ENCODE measurements around the gene CSF3R. TPM values are rescaled to one million over a fixed set of nuclear protein-coding genes. Genes with fewer than 3 reads are reported as not detected.

Gene CSF3R
- polyA plus RNA-seq, 1 donor from 2014 or later = not detected

- Histone ChIP-seq H3K4me2 (ENCODE audit: low read length) (no peak overlapping the region), H3K79me2 (replicated peaks; ENCODE audit: insufficient read depth, low read length) (peaks cover 9% of the 10 kb centered on the region), H2AFZ (ENCODE audit: low read depth, low read length) (no peak overlapping the region), H3K36me3 (ENCODE audit: insufficient read depth, low read length) (no peaks in the 10 kb centered on the region), H4K20me1 (ENCODE audit: insufficient read depth) (no peaks in the 10 kb centered on the region), H3K4me3 (ENCODE audit: low read length) (no peak overlapping the region), H3K9me3 (ENCODE audit: low read length) (no peaks in the 10 kb centered on the region), H3F3A (ENCODE audit: insufficient read depth, low read length, poor library complexity, severe bottlenecking) (no peaks in the 10 kb centered on the region), H3K9me2 (ENCODE audit: insufficient read depth, low read length) (no peaks in the 10 kb centered on the region), H3K9ac (ENCODE audit: low read length) (no peak overlapping the region), H3K27ac (ENCODE audit: low read length) (no peak overlapping the region), H3K27me3 (ENCODE audit: insufficient read depth, low read depth, low read length) (no peaks in the 10 kb centered on the region)
- TF ChIP-seq REST (IDR thresholded peaks at IDR 0.05; ENCODE audit: borderline replicate concordance) = no peak
Measured at GRCh38 chr1:36453600-36454388, 28.9 kb downstream of the CSF3R start.

- no peaks in the 10 kb centered on the region for H3K27me3 ChIP-seq (ENCODE audit: insufficient read depth, low read depth, low read length)
- H3F3A ChIP-seq (ENCODE audit: insufficient read depth, low read length, poor library complexity, severe bottlenecking) = no peaks in the 10 kb centered on the region
- H3K4me2 ChIP-seq (ENCODE audit: low read length) = no peak overlapping the region
- no peak overlapping the region for H3K9ac ChIP-seq (ENCODE audit: low read length)
- no peaks in the 10 kb centered on the region for H3K36me3 ChIP-seq (ENCODE audit: insufficient read depth, low read length)
- H3K4me3 ChIP-seq (ENCODE audit: low read length) = no peak overlapping the region
- peaks cover 9% of the 10 kb centered on the region for H3K79me2 ChIP-seq (replicated peaks; ENCODE audit: insufficient read depth, low read length)
- H4K20me1 ChIP-seq (ENCODE audit: insufficient read depth) = no peaks in the 10 kb centered on the region
- no peaks in the 10 kb centered on the region for H3K9me2 ChIP-seq (ENCODE audit: insufficient read depth, low read length)
- H3K27ac ChIP-seq (ENCODE audit: low read length) = no peak overlapping the region
- TF ChIP-seq SMC3 (conservative IDR thresholded peaks at IDR 0.05; ENCODE audit: poor library complexity) (no peak), RAD21 (conservative IDR thresholded peaks at IDR 0.05) (no peak), EZH2 (IDR thresholded peaks at IDR 0.05; ENCODE audit: borderline replicate concordance, insufficient read depth, low read length, poor library complexity, severe bottlenecking) (no peak), MXI1 (conservative IDR thresholded peaks at IDR 0.05; ENCODE audit: poor library complexity, severe bottlenecking) (no peak), REST (IDR thresholded peaks at IDR 0.05; ENCODE audit: borderline replicate concordance) (no peak), EP300 (conservative IDR thresholded peaks at IDR 0.05; ENCODE audit: poor library complexity, severe bottlenecking) (no peak), CTCF (IDR thresholded peaks at IDR 0.05; ENCODE audit: poor library complexity, severe bottlenecking) (no peak), POLR2AphosphoS5 (IDR thresholded peaks at IDR 0.05) (no peak), TAF1 (IDR thresholded peaks at IDR 0.05; ENCODE audit: low read depth) (no peak)
- no peak overlapping the region for H2AFZ ChIP-seq (ENCODE audit: low read depth, low read length)
- no peaks in the 10 kb centered on the region for H3K9me3 ChIP-seq (ENCODE audit: low read length)
Measured at GRCh38 chr1:36453051-36453450, 29.7 kb downstream of the CSF3R start.
